ENCODE results near the gene SEC24B.

DNA sequence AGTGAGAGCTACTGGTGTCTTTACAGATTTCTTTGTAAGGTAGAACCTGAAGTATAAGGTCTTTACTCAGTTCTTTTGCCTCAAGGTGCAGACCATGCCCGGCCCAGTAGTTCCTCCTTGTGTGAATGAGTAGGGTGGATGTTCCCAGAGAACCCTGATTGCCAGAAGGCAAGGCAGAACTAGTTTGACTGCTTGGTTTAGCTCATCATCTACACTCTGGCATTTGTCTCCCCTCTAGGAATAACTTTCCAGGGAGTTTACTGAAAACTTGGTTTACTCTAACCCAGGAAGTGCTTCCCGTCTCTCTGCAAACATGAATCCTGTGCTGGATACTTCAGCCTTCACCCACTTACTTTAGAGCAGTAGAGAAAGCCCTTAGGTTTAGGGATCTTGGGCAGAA, 155.5 kb downstream of the SEC24B start:
- TF ChIP-seq, protein P1, sequence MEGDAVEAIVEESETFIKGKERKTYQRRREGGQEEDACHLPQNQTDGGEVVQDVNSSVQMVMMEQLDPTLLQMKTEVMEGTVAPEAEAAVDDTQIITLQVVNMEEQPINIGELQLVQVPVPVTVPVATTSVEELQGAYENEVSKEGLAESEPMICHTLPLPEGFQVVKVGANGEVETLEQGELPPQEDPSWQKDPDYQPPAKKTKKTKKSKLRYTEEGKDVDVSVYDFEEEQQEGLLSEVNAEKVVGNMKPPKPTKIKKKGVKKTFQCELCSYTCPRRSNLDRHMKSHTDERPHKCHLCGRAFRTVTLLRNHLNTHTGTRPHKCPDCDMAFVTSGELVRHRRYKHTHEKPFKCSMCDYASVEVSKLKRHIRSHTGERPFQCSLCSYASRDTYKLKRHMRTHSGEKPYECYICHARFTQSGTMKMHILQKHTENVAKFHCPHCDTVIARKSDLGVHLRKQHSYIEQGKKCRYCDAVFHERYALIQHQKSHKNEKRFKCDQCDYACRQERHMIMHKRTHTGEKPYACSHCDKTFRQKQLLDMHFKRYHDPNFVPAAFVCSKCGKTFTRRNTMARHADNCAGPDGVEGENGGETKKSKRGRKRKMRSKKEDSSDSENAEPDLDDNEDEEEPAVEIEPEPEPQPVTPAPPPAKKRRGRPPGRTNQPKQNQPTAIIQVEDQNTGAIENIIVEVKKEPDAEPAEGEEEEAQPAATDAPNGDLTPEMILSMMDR (IDR thresholded peaks at IDR 0.05; ENCODE audit: borderline replicate concordance, extremely low read depth, low read length, poor library complexity, severe bottlenecking): no peak
- no peak for TF ChIP-seq EZH2 (IDR thresholded peaks at IDR 0.05; ENCODE audit: borderline replicate concordance, low read depth, low read length, severe bottlenecking)

Data from DND-41 (cell line).